Omental fat pad (tissue), 4 donors: Measurements from ENCODE around the gene MTHFSD. TPM values are rescaled to one million over a fixed set of nuclear protein-coding genes. Genes with fewer than 3 reads are reported as not detected.
"Not testable (repeated sequence)": the region's sequence is repeated elsewhere in the genome, so short reads cannot be mapped to it uniquely, and the experiment has no call there.

Source experiments
- ATAC-seq: fragments of 150-250 bp; one replicate; pipeline ENCODE4 v1.9.1; 2016; ENCODE audit warnings: mild to moderate bottlenecking, moderate library complexity; ENCODE audit not compliant: low FRiP score
- DNase-seq: peaks from one replicate; pipeline ENCODE4 v3.0.0-alpha.2; 2019; ENCODE audit warnings: low spot score
- CTCF ChIP-seq, 3 donors: fragments of 450-650 bp; IDR thresholded peaks; one replicate each; pipeline ENCODE4 v1.5.1; 2016 to 2017; ENCODE audit warnings: antibody characterized with exemption in 3 of 3, mild to moderate bottlenecking in 3 of 3, moderate library complexity in 2 of 3
- total RNA-seq, 4 donors: library from RNA; depleted of rRNA; stranded (reverse); fragments of >200 nt; gene quantifications; one replicate each; pipeline ENCODE4 v1.1.0, GENCODE V29; 2016

Gene MTHFSD
- total RNA-seq, 4 donors from 2014 or later, result 6.4 to 20.2 (median 9.1) TPM

GRCh38 chr16:86590501-86591144, 35.6 kb upstream of the MTHFSD start:
- TF ChIP-seq CTCF (IDR thresholded peaks at IDR 0.05), result no peak
- DNase-seq (no peak), ATAC-seq (no peak)

- not testable (repeated sequence) for DNase-seq, ATAC-seq
Measured at GRCh38 chr16:86587955-86588354, 32.9 kb upstream of the MTHFSD start.

- no peak for ATAC-seq
- DNase-seq, result no peak
- no peak for TF ChIP-seq CTCF (IDR thresholded peaks at IDR 0.05)
Measured at GRCh38 chr16:86587487-86587886, 32.5 kb upstream of the MTHFSD start.

- DNase-seq, result no peak
- TF ChIP-seq CTCF (IDR thresholded peaks at IDR 0.05), result no peak
- no peak for ATAC-seq
Measured at GRCh38 chr16:86585821-86586611, 31.0 kb upstream of the MTHFSD start.

GRCh38 chr16:86584726-86585721, 30.0 kb upstream of the MTHFSD start:
- DNase-seq (no peak), ATAC-seq (no peak)
- no peak for TF ChIP-seq CTCF (IDR thresholded peaks at IDR 0.05)

GRCh38 chr16:86584071-86584685, 29.1 kb upstream of the MTHFSD start:
- no peak for TF ChIP-seq CTCF (IDR thresholded peaks at IDR 0.05)
- ATAC-seq (no peak), DNase-seq (no peak)
